ENCODE measurements around the gene HAUS8. TPM values are rescaled to one million over a fixed set of nuclear protein-coding genes. Genes with fewer than 3 reads are reported as not detected.

HAUS8 gene
- total RNA-seq, 1 donor from 2014 or later = 2.6 TPM

GRCh38 chr19:17043744-17044143, 31.5 kb downstream of the HAUS8 start:
- no peak overlapping the region for H3K27ac ChIP-seq (ENCODE audit: low read depth, low read length)
- H3K4me1 ChIP-seq (ENCODE audit: control insufficient read depth in 3 of 3, insufficient read depth in 3 of 3, low read length in 3 of 3) = peaks cover 0 to 2% (median 2%) of the 10 kb centered on the region in 3 donors
- H3K27me3 ChIP-seq (ENCODE audit: control insufficient read depth in 3 of 3, insufficient read depth in 3 of 3, low read length in 3 of 3) = peaks cover 9 to 22% (median 14%) of the 10 kb centered on the region in 3 donors
- H3K9ac ChIP-seq (ENCODE audit: low read depth in 1 of 3, low read length in 3 of 3) = no peak overlapping the region
- peaks cover 0 to under 1% (median 0%) of the 10 kb centered on the region in 3 donors for H3K36me3 ChIP-seq (ENCODE audit: control insufficient read depth in 3 of 3, insufficient read depth in 3 of 3, low read length in 3 of 3)
- no peak overlapping the region for H3K4me3 ChIP-seq (ENCODE audit: low read length in 3 of 3)
- no peaks in the 10 kb centered on the region for H3K9me3 ChIP-seq (ENCODE audit: control insufficient read depth in 3 of 3, low read length in 3 of 3)

- H3K27ac ChIP-seq (ENCODE audit: low read depth, low read length) = no peak overlapping the region
- H3K36me3 ChIP-seq (ENCODE audit: control insufficient read depth in 3 of 3, insufficient read depth in 3 of 3, low read length in 3 of 3) = no peaks in the 10 kb centered on the region
- peaks cover 0 to 2% (median 2%) of the 10 kb centered on the region in 3 donors for H3K4me1 ChIP-seq (ENCODE audit: control insufficient read depth in 3 of 3, insufficient read depth in 3 of 3, low read length in 3 of 3)
- H3K4me3 ChIP-seq (ENCODE audit: low read length in 3 of 3) = no peak overlapping the region
- H3K9me3 ChIP-seq (ENCODE audit: control insufficient read depth in 3 of 3, low read length in 3 of 3) = no peaks in the 10 kb centered on the region
- H3K9ac ChIP-seq (ENCODE audit: low read depth in 1 of 3, low read length in 3 of 3) = no peak overlapping the region
- H3K27me3 ChIP-seq (ENCODE audit: control insufficient read depth in 3 of 3, insufficient read depth in 3 of 3, low read length in 3 of 3) = peaks cover 9 to 34% (median 21%) of the 10 kb centered on the region in 3 donors
These were observed 33.3 kb downstream of the HAUS8 start for GRCh38 chr19:17041976-17042375.

- peaks cover 0 to 2% (median 2%) of the 10 kb centered on the region in 3 donors for H3K4me1 ChIP-seq (ENCODE audit: control insufficient read depth in 3 of 3, insufficient read depth in 3 of 3, low read length in 3 of 3)
- H3K4me3 ChIP-seq (ENCODE audit: low read length in 3 of 3) = no peak overlapping the region
- H3K9me3 ChIP-seq (ENCODE audit: control insufficient read depth in 3 of 3, low read length in 3 of 3) = no peaks in the 10 kb centered on the region
- no peaks in the 10 kb centered on the region for H3K36me3 ChIP-seq (ENCODE audit: control insufficient read depth in 3 of 3, insufficient read depth in 3 of 3, low read length in 3 of 3)
- no peak overlapping the region for H3K27ac ChIP-seq (ENCODE audit: low read depth, low read length)
- H3K9ac ChIP-seq (ENCODE audit: low read depth in 1 of 3, low read length in 3 of 3) = no peak overlapping the region
- H3K27me3 ChIP-seq (ENCODE audit: control insufficient read depth in 3 of 3, insufficient read depth in 3 of 3, low read length in 3 of 3) = peaks cover 9 to 45% (median 18%) of the 10 kb centered on the region in 3 donors
These were observed 37.2 kb downstream of the HAUS8 start for GRCh38 chr19:17037966-17038500.

GRCh38 chr19:17037184-17037583, 38.1 kb downstream of the HAUS8 start:
- no peaks in the 10 kb centered on the region for H3K36me3 ChIP-seq (ENCODE audit: control insufficient read depth in 3 of 3, insufficient read depth in 3 of 3, low read length in 3 of 3)
- no peak overlapping the region for H3K4me3 ChIP-seq (ENCODE audit: low read length in 3 of 3)
- peaks cover 7 to 43% (median 18%) of the 10 kb centered on the region in 3 donors for H3K27me3 ChIP-seq (ENCODE audit: control insufficient read depth in 3 of 3, insufficient read depth in 3 of 3, low read length in 3 of 3)

GRCh38 chr19:17036640-17037039, 38.6 kb downstream of the HAUS8 start:
- Histone ChIP-seq H3K4me1 (ENCODE audit: control insufficient read depth in 3 of 3, insufficient read depth in 3 of 3, low read length in 3 of 3) (no peaks in the 10 kb centered on the region), H3K36me3 (ENCODE audit: control insufficient read depth in 3 of 3, insufficient read depth in 3 of 3, low read length in 3 of 3) (no peaks in the 10 kb centered on the region), H3K9ac (ENCODE audit: low read depth in 1 of 3, low read length in 3 of 3) (no peak overlapping the region), H3K9me3 (ENCODE audit: control insufficient read depth in 3 of 3, low read length in 3 of 3) (no peaks in the 10 kb centered on the region), H3K4me3 (ENCODE audit: low read length in 3 of 3) (no peak overlapping the region), H3K27ac (ENCODE audit: low read depth, low read length) (no peak overlapping the region), H3K27me3 (ENCODE audit: control insufficient read depth in 3 of 3, insufficient read depth in 3 of 3, low read length in 3 of 3) (peaks cover 2 to 38% (median 18%) of the 10 kb centered on the region in 3 donors)

More at GRCh38 chr19:17037184-17037583, 38.1 kb downstream of the HAUS8 start:
- Histone ChIP-seq H3K4me1 (ENCODE audit: control insufficient read depth in 3 of 3, insufficient read depth in 3 of 3, low read length in 3 of 3) (peaks cover 0 to 2% (median 2%) of the 10 kb centered on the region in 3 donors), H3K27ac (ENCODE audit: low read depth, low read length) (no peak overlapping the region), H3K9ac (ENCODE audit: low read depth in 1 of 3, low read length in 3 of 3) (no peak overlapping the region), H3K9me3 (ENCODE audit: control insufficient read depth in 3 of 3, low read length in 3 of 3) (no peaks in the 10 kb centered on the region)

- no peak overlapping the region for H3K9ac ChIP-seq (ENCODE audit: low read depth in 1 of 3, low read length in 3 of 3)
- H3K36me3 ChIP-seq (ENCODE audit: control insufficient read depth in 3 of 3, insufficient read depth in 3 of 3, low read length in 3 of 3) = no peaks in the 10 kb centered on the region
- no peaks in the 10 kb centered on the region for H3K4me1 ChIP-seq (ENCODE audit: control insufficient read depth in 3 of 3, insufficient read depth in 3 of 3, low read length in 3 of 3)
- H3K27me3 ChIP-seq (ENCODE audit: control insufficient read depth in 3 of 3, insufficient read depth in 3 of 3, low read length in 3 of 3) = peaks cover 0 to 35% (median 18%) of the 10 kb centered on the region in 3 donors
- no peak overlapping the region for H3K4me3 ChIP-seq (ENCODE audit: low read length in 3 of 3)
- no peaks in the 10 kb centered on the region for H3K9me3 ChIP-seq (ENCODE audit: control insufficient read depth in 3 of 3, low read length in 3 of 3)
- H3K27ac ChIP-seq (ENCODE audit: low read depth, low read length) = no peak overlapping the region
These were observed 39.3 kb downstream of the HAUS8 start for GRCh38 chr19:17035842-17036424.

GRCh38 chr19:17031741-17032140, 43.5 kb downstream of the HAUS8 start:
- Histone ChIP-seq H3K9me3 (ENCODE audit: control insufficient read depth in 3 of 3, low read length in 3 of 3) (no peaks in the 10 kb centered on the region), H3K27ac (ENCODE audit: low read depth, low read length) (no peak overlapping the region), H3K4me1 (ENCODE audit: control insufficient read depth in 3 of 3, insufficient read depth in 3 of 3, low read length in 3 of 3) (no peaks in the 10 kb centered on the region), H3K27me3 (ENCODE audit: control insufficient read depth in 3 of 3, insufficient read depth in 3 of 3, low read length in 3 of 3) (peaks cover 16 to 30% (median 27%) of the 10 kb centered on the region in 3 donors), H3K4me3 (ENCODE audit: low read length in 3 of 3) (no peak overlapping the region), H3K9ac (ENCODE audit: low read depth in 1 of 3, low read length in 3 of 3) (no peak overlapping the region), H3K36me3 (ENCODE audit: control insufficient read depth in 3 of 3, insufficient read depth in 3 of 3, low read length in 3 of 3) (no peaks in the 10 kb centered on the region)

GRCh38 chr19:17027535-17027975, 47.7 kb downstream of the HAUS8 start:
- no peak overlapping the region for H3K9ac ChIP-seq (ENCODE audit: low read depth in 1 of 3, low read length in 3 of 3)
- peaks cover 35 to 43% (median 43%) of the 10 kb centered on the region in 3 donors for H3K27me3 ChIP-seq (ENCODE audit: control insufficient read depth in 3 of 3, insufficient read depth in 3 of 3, low read length in 3 of 3)
- H3K27ac ChIP-seq (ENCODE audit: low read depth, low read length) = no peak overlapping the region
- no peaks in the 10 kb centered on the region for H3K36me3 ChIP-seq (ENCODE audit: control insufficient read depth in 3 of 3, insufficient read depth in 3 of 3, low read length in 3 of 3)
- no peaks in the 10 kb centered on the region for H3K4me1 ChIP-seq (ENCODE audit: control insufficient read depth in 3 of 3, insufficient read depth in 3 of 3, low read length in 3 of 3)
- no peak overlapping the region for H3K4me3 ChIP-seq (ENCODE audit: low read length in 3 of 3)
- peaks cover 4 to 7% (median 4%) of the 10 kb centered on the region in 3 donors for H3K9me3 ChIP-seq (ENCODE audit: control insufficient read depth in 3 of 3, low read length in 3 of 3)

- Histone ChIP-seq H3K4me3 (ENCODE audit: low read length in 3 of 3) (peak within 1 kb of the TSS in 2 of 3 donors; percentile 23 to 35), H3K4me1 (ENCODE audit: control insufficient read depth in 3 of 3, insufficient read depth in 3 of 3, low read length in 3 of 3) (no peaks in the 10 kb centered on the region), H3K27ac (ENCODE audit: low read depth, low read length) (no peak within 1 kb of the TSS), H3K9ac (ENCODE audit: low read depth in 1 of 3, low read length in 3 of 3) (no peak within 1 kb of the TSS), H3K9me3 (ENCODE audit: control insufficient read depth in 3 of 3, low read length in 3 of 3) (peaks cover 4 to 7% (median 4%) of the 10 kb centered on the region in 3 donors), H3K36me3 (ENCODE audit: control insufficient read depth in 3 of 3, insufficient read depth in 3 of 3, low read length in 3 of 3) (no peaks in the 10 kb centered on the region), H3K27me3 (ENCODE audit: control insufficient read depth in 3 of 3, insufficient read depth in 3 of 3, low read length in 3 of 3) (peaks cover 35 to 43% (median 43%) of the 10 kb centered on the region in 3 donors)
These were observed 48.3 kb downstream of the HAUS8 start, which contains the start of gene CPAMD8 for GRCh38 chr19:17026706-17027534. Gene CPAMD8, minus strand, starts transcription at chr19:17026810. Its CDS starts 168 bp downstream, at chr19:17026642.

Data from skeletal muscle tissue (tissue), 4 donors.